Nephron progenitor cell (in vitro differentiated cells): ENCODE results near the gene SLC25A51.
A peak's percentile ranks its signal among the peaks of the same experiment; 100 is the strongest.

Experiments
- DNase-seq: peaks from one replicate; pipeline ENCODE4 v3.0.0; 2021
- H3K27ac Mint-ChIP-seq: 2 replicates; pipeline ENCODE4 v1.8.0; 2021; ENCODE audit warnings: mild to moderate bottlenecking, moderate library complexity, mixed read lengths
- H3K27me3 Mint-ChIP-seq: 2 replicates; pipeline ENCODE4 v1.8.0; 2021; ENCODE audit warnings: mild to moderate bottlenecking, low read depth, mixed read lengths; ENCODE audit not compliant: poor library complexity
- H3K36me3 Mint-ChIP-seq: 2 replicates; pipeline ENCODE4 v1.8.0; 2021; ENCODE audit warnings: low read depth, mixed read lengths
- H3K4me1 Mint-ChIP-seq: 2 replicates; pipeline ENCODE4 v1.8.0; 2021; ENCODE audit warnings: mixed read lengths
- H3K4me3 Mint-ChIP-seq: 2 replicates; pipeline ENCODE4 v1.8.0; 2021; ENCODE audit warnings: mild to moderate bottlenecking, moderate library complexity, mixed read lengths
- H3K9me3 Mint-ChIP-seq: 2 replicates; pipeline ENCODE4 v1.8.0; 2021; ENCODE audit warnings: mild to moderate bottlenecking, moderate library complexity, mixed read lengths
- CTCF ChIP-seq: fragments of 200-600 bp; sonication (generic); IDR thresholded peaks from 2 replicates; pipeline ENCODE4 v1.5.0; 2021; ENCODE audit warnings: antibody characterized with exemption

Gene SLC25A51

GRCh38 chr9:37906312-37907239 is 2.6 kb upstream of the SLC25A51 start:
- no peak for TF ChIP-seq CTCF
- peak overlapping the region; percentile 34 for H3K4me3 Mint-ChIP-seq
- no peak for DNase-seq

GRCh38 chr9:37905776-37906175 is 1.8 kb upstream of the SLC25A51 start:
- Mint-ChIP-seq H3K36me3 (peaks cover 2% of the 10 kb centered on the region), H3K27ac (no peak overlapping the region), H3K27me3 (peaks cover 8% of the 10 kb centered on the region), H3K4me3 (peak overlapping the region; percentile 34), H3K9me3 (no peaks in the 10 kb centered on the region), H3K4me1 (peaks cover 41% of the 10 kb centered on the region)
- no peak for TF ChIP-seq CTCF
- no peak for DNase-seq

More at GRCh38 chr9:37906312-37907239, 2.6 kb upstream of the SLC25A51 start:
- H3K4me1 Mint-ChIP-seq, result peaks cover 49% of the 10 kb centered on the region
- no peaks in the 10 kb centered on the region for H3K9me3 Mint-ChIP-seq
- H3K27ac Mint-ChIP-seq, result no peak overlapping the region
- peaks cover 8% of the 10 kb centered on the region for H3K27me3 Mint-ChIP-seq
- H3K36me3 Mint-ChIP-seq, result no peaks in the 10 kb centered on the region

- H3K4me3 Mint-ChIP-seq, result no peak overlapping the region
- peaks cover 5% of the 10 kb centered on the region for H3K36me3 Mint-ChIP-seq
- no peak for TF ChIP-seq CTCF
- no peak for DNase-seq
- H3K27me3 Mint-ChIP-seq, result peaks cover 8% of the 10 kb centered on the region
- no peaks in the 10 kb centered on the region for H3K9me3 Mint-ChIP-seq
- no peak overlapping the region for H3K27ac Mint-ChIP-seq
- peaks cover 39% of the 10 kb centered on the region for H3K4me1 Mint-ChIP-seq
These were observed 1.2 kb upstream of the SLC25A51 start for GRCh38 chr9:37905131-37905505.

GRCh38 chr9:37904445-37905130 is 661 bp upstream of the SLC25A51 start:
- Mint-ChIP-seq H3K9me3 (no peaks in the 10 kb centered on the region), H3K27me3 (peaks cover 8% of the 10 kb centered on the region), H3K36me3 (peaks cover 5% of the 10 kb centered on the region), H3K4me3 (peak overlapping the region; percentile 90), H3K27ac (peak overlapping the region; percentile 45), H3K4me1 (peaks cover 39% of the 10 kb centered on the region)
- no peak for TF ChIP-seq CTCF
- DNase-seq, result no peak

GRCh38 chr9:37902796-37903646 is 906 bp downstream of the SLC25A51 start:
- no peaks in the 10 kb centered on the region for H3K9me3 Mint-ChIP-seq
- peaks cover 8% of the 10 kb centered on the region for H3K27me3 Mint-ChIP-seq
- TF ChIP-seq CTCF, result no peak
- H3K27ac Mint-ChIP-seq, result peak overlapping the region; percentile 45
- DNase-seq, result no peak
- peaks cover 39% of the 10 kb centered on the region for H3K4me1 Mint-ChIP-seq
- peak overlapping the region; percentile 90 for H3K4me3 Mint-ChIP-seq
- peaks cover 13% of the 10 kb centered on the region for H3K36me3 Mint-ChIP-seq
